ENCODE data around the gene GSTT4.
"Not testable (repeated sequence)": the region's sequence is repeated elsewhere in the genome, so short reads cannot be mapped to it uniquely, and the experiment has no call there.

GSTT4 gene

DNA sequence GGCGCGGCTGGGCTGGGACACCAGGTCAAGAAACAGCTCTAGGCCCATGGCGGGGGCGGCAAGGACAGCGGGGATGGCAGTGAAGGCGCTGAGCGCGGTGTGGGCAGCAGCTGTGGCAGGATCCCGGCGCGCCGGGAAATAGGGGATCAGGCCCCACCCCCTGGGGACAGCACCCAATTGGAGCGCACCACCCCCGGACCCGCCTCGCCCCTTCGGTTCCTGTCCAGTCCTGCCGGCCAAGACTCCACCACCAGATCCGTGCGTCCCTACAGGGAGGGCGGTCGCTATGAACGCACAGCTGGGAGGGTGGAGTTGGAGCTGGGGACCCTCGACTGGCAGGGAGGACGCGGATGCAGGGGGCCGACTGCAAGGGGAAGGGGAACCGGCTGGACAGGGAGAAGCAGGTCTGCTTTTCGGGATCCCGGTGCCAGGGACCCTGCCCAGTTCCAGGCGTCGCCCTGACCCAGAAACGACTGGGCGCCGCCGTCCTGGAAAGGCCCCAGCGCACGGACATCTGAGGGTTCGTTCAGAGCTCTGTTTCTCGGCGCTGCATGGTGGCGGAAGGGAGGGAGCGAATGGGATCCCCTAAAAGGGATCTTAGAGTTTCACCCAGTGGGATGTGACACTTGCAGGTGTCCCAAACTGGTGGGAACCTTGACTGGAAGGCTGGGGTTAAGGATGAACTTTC is 44.0 kb downstream of the GSTT4 start, which contains the start of gene GSTT2B:
GSTT2B (minus strand) TSS at position 112 of the 688 bp plus-strand sequence; CDS start at position 48, 64 bp downstream.
- not testable (repeated sequence) for H3K4me3 ChIP-seq (ENCODE audit: severe bottlenecking); DNase-seq (ENCODE audit: low spot score); H3K27ac ChIP-seq (ENCODE audit: poor library complexity, severe bottlenecking)

DNA sequence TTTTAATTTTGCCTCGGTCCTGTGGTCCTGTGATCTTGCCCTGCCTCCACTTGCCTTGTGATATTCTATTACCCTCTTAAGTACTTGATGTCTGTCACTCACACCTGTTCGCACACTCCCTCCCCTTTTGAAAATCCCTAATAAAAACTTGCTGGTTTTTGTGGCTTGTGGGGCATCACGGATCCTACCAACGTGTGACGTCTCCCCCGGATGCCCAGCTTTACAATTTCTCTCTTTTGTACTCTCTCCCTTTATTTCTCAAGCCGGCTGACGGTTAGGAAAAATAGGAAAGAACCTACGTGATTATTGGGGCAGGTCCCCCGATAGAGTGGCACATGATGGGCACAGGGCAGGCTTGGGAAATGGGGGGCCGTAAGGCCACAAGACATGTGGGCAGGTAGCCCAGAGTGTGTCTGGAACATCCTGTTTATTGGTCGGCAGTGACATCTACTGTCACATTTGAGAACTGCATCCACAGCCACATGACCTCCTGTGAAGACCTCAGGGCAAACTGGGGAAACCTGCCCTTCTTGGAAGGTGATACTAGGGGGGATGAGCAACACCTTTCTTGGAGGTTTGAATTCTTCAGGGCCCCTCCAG is 48.9 kb downstream of the GSTT4 start:
- DNase-seq (ENCODE audit: low spot score); ATAC-seq (ENCODE audit: low read depth); H3K4me3 ChIP-seq (ENCODE audit: severe bottlenecking); H3K9me3 ChIP-seq (ENCODE audit: severe bottlenecking); H3K27me3 ChIP-seq (ENCODE audit: insufficient read depth, poor library complexity, severe bottlenecking); H3K27ac ChIP-seq (ENCODE audit: poor library complexity, severe bottlenecking); H3K4me1 ChIP-seq (ENCODE audit: insufficient read depth, poor library complexity, severe bottlenecking); H3K36me3 ChIP-seq (ENCODE audit: low read depth): not testable (repeated sequence)

More for the DNA sequence above, 44.0 kb downstream of the GSTT4 start, which contains the start of gene GSTT2B:
- H3K36me3 ChIP-seq (ENCODE audit: low read depth); H3K9me3 ChIP-seq (ENCODE audit: severe bottlenecking); H3K4me1 ChIP-seq (ENCODE audit: insufficient read depth, poor library complexity, severe bottlenecking); H3K27me3 ChIP-seq (ENCODE audit: insufficient read depth, poor library complexity, severe bottlenecking): not testable (repeated sequence)
- peak; percentile 92 for ATAC-seq (ENCODE audit: low read depth)

DNA sequence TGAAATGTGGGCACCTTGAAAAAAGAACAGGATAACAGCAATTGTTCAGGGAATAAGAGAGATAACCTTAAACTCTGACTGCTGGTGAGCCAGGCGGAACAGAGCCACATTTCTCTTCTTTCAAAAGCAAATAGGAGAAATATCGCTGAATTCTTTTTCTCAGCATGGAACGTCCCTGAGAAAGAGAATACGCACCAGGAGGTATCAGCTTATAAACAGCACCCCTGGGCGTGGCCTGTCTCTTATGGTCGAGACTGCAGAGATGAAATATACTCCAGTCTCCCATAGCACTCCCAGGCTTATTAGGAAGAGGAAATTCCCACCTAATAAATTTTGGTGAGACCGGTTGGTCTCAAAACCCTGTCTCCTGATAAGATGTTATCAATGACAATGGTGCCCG is 49.4 kb downstream of the GSTT4 start:
- H3K36me3 ChIP-seq (ENCODE audit: low read depth); H3K4me1 ChIP-seq (ENCODE audit: insufficient read depth, poor library complexity, severe bottlenecking); H3K27ac ChIP-seq (ENCODE audit: poor library complexity, severe bottlenecking); ATAC-seq (ENCODE audit: low read depth); H3K27me3 ChIP-seq (ENCODE audit: insufficient read depth, poor library complexity, severe bottlenecking); DNase-seq (ENCODE audit: low spot score); H3K4me3 ChIP-seq (ENCODE audit: severe bottlenecking); H3K9me3 ChIP-seq (ENCODE audit: severe bottlenecking): not testable (repeated sequence)

DNA sequence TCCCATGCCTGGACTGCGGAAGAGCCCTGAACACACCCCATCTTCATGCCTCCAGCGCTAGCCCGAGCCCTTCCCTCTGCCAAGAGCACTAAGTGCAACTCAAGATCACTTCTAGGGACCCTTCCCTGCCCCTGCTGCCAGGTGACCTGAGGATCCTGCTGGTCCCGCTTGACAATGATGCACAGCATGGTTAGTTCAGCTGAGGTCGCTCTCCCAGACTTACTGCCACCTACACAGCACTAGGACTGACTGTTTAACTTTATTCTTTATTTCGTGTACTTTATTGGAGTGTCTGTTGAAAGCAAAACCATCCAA is 50.3 kb downstream of the GSTT4 start:
- not testable (repeated sequence) for H3K27me3 ChIP-seq (ENCODE audit: insufficient read depth, poor library complexity, severe bottlenecking); ATAC-seq (ENCODE audit: low read depth); H3K36me3 ChIP-seq (ENCODE audit: low read depth); H3K9me3 ChIP-seq (ENCODE audit: severe bottlenecking); H3K27ac ChIP-seq (ENCODE audit: poor library complexity, severe bottlenecking); H3K4me1 ChIP-seq (ENCODE audit: insufficient read depth, poor library complexity, severe bottlenecking); H3K4me3 ChIP-seq (ENCODE audit: severe bottlenecking); DNase-seq (ENCODE audit: low spot score)

DNA sequence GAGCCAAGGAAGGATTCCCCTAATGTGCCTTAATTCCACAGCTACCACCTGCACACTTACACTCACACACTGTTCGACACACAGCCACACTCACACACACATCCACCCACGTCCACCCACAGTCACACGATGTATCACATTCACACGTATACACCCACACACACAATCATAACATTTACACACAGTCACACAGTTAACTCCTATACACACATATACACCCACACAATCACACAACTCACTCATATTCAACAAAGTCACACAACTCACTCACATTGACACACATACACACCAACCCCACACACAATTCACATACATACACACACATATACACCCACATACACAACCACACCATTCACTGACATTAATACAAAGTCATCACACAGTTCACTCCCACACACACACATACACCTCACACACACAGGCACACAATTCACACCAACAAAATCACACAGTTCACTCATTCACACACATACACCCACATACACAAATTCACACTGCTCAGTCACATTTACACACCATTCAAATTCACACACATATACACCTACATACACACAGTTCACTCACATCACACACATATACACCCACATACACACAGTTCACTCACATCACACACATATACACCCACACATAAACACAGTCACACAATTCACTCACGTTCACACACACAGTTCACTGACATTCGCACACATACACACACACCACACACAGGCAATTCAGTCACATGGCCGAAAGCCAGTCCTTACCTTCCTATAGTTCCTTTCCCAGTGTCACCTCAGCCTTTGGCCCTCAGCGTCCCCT is 50.9 kb downstream of the GSTT4 start:
- not testable (repeated sequence) for ATAC-seq (ENCODE audit: low read depth); H3K27me3 ChIP-seq (ENCODE audit: insufficient read depth, poor library complexity, severe bottlenecking)

DNA sequence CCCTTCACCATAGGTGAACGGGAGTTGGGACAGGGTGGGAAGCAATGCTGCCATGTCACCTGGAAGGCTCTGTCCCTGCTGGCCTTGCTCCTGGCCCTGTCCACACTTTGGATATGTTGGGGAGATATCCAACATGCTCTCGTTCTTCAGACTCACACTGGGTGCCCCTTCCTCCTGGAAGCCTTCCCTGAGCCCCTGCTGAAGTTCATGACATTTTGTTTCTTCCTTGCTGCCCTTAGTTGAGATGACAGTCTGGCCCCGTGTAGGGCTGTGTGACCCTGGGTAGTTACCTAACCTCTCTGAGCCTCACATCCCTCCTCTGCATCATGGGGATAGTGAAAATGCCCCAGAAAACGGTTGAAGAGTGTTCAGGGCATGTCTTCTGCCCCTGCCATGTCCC is 51.8 kb downstream of the GSTT4 start:
- H3K9me3 ChIP-seq (ENCODE audit: severe bottlenecking); H3K4me1 ChIP-seq (ENCODE audit: insufficient read depth, poor library complexity, severe bottlenecking); H3K4me3 ChIP-seq (ENCODE audit: severe bottlenecking); H3K27ac ChIP-seq (ENCODE audit: poor library complexity, severe bottlenecking); DNase-seq (ENCODE audit: low spot score); H3K27me3 ChIP-seq (ENCODE audit: insufficient read depth, poor library complexity, severe bottlenecking); H3K36me3 ChIP-seq (ENCODE audit: low read depth); ATAC-seq (ENCODE audit: low read depth): not testable (repeated sequence)

More for the DNA sequence above, 50.9 kb downstream of the GSTT4 start:
- H3K27ac ChIP-seq (ENCODE audit: poor library complexity, severe bottlenecking); H3K9me3 ChIP-seq (ENCODE audit: severe bottlenecking); H3K36me3 ChIP-seq (ENCODE audit: low read depth); H3K4me3 ChIP-seq (ENCODE audit: severe bottlenecking); DNase-seq (ENCODE audit: low spot score); H3K4me1 ChIP-seq (ENCODE audit: insufficient read depth, poor library complexity, severe bottlenecking): not testable (repeated sequence)

DNA sequence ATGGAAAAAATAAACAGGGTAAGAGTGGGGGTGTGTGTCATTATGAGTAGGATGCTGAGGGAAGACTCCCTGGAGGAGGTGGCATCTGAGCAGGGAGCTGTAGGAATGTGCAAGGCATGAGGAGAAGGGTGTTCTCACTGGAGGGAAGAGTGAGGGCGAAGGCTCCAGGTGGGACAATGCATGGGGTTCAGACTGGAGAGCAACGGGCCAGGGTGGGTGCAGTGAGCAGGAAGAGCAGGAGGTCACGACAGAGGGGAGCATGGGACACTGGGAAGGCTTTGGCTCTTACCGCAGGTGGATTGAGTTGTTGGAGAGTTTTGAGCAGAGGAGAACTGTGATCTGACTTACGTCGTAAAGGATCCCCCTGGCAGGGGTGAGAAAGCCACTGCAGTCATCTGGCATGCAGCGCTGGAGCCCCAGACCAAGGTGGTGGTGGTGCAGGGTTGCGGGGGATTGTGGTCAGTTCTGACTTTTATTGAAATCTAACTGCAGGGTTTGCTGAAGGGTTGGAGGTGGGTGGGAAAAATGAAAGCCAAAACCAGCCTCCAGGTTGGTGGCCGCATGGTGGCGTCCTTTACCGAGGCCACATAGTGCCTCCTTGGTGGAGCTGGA is 52.4 kb downstream of the GSTT4 start:
- not testable (repeated sequence) for DNase-seq (ENCODE audit: low spot score); H3K4me1 ChIP-seq (ENCODE audit: insufficient read depth, poor library complexity, severe bottlenecking); H3K27ac ChIP-seq (ENCODE audit: poor library complexity, severe bottlenecking); H3K9me3 ChIP-seq (ENCODE audit: severe bottlenecking); H3K36me3 ChIP-seq (ENCODE audit: low read depth); H3K27me3 ChIP-seq (ENCODE audit: insufficient read depth, poor library complexity, severe bottlenecking); H3K4me3 ChIP-seq (ENCODE audit: severe bottlenecking); ATAC-seq (ENCODE audit: low read depth)

DNA sequence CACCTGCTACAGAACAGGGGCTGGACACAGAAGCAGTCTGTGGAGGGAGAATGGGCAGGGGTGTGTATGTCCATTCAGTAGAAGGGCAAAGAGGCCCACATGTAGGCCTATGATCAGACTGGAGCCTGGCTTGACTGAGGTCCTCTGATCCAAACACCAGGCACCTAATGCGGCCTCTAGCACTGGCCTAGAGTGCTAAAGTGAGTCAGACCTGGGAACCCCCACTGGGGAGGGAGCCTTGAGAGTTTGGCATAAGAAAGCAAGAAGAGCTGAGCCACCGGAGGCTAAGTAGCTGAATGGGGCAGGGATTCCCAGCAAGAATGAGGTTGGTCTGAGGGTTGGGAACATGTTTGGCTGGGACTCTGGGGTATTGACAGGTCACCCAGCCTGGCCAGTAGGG is 53.9 kb downstream of the GSTT4 start:
- not testable (repeated sequence) for H3K4me1 ChIP-seq (ENCODE audit: insufficient read depth, poor library complexity, severe bottlenecking); ATAC-seq (ENCODE audit: low read depth); DNase-seq (ENCODE audit: low spot score)

DNA sequence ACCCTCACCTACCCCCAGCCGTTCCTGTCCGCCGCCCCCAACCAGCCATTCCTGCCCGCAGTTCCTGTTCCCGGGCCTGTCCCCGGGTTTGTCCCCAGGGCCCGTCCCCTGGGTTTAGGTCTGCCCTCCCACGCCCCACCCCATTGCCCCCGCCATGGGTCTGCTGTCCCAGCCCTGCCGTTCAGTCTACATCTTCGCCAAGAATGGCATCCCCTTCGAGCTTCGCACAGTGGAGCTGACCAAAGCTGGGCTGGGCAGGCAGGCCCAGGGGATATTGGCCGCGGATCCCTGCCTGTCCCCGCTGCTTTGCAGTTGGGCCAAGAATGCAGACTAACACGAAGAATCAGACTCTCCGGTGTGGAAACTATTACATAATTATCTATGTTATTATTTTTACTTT is 55.5 kb downstream of the GSTT4 start:
- not testable (repeated sequence) for H3K27ac ChIP-seq (ENCODE audit: poor library complexity, severe bottlenecking); H3K36me3 ChIP-seq (ENCODE audit: low read depth); H3K4me1 ChIP-seq (ENCODE audit: insufficient read depth, poor library complexity, severe bottlenecking); ATAC-seq (ENCODE audit: low read depth); H3K9me3 ChIP-seq (ENCODE audit: severe bottlenecking); H3K4me3 ChIP-seq (ENCODE audit: severe bottlenecking); DNase-seq (ENCODE audit: low spot score); H3K27me3 ChIP-seq (ENCODE audit: insufficient read depth, poor library complexity, severe bottlenecking)

More for the DNA sequence above, 53.9 kb downstream of the GSTT4 start:
- H3K36me3 ChIP-seq (ENCODE audit: low read depth); H3K4me3 ChIP-seq (ENCODE audit: severe bottlenecking); H3K9me3 ChIP-seq (ENCODE audit: severe bottlenecking); H3K27ac ChIP-seq (ENCODE audit: poor library complexity, severe bottlenecking); H3K27me3 ChIP-seq (ENCODE audit: insufficient read depth, poor library complexity, severe bottlenecking): not testable (repeated sequence)
